GM20431 (cell line): ENCODE measurements around the gene FNBP1L.
"Not testable (repeated sequence)": the region's sequence is repeated elsewhere in the genome, so short reads cannot be mapped to it uniquely, and the experiment has no call there.

Experiments
- in situ Hi-C: fragments of 300-500 bp; cut with MseI, MboI; formaldehyde crosslinking; loops from one replicate; pipeline ENCODE4 v1.15.0; 2020; ENCODE audit warnings: low sequenced_read_pairs; ENCODE audit not compliant: unreplicated experiment

Gene FNBP1L

GRCh38 chr1:93441589-93441988 lies 6.3 kb upstream of the FNBP1L start:
- in situ Hi-C loops: loop anchor here (25.0 kb wide), 1 partner anchor 396 kb away; no protein-coding TSS in a partner anchor

GRCh38 chr1:93442008-93442666 lies 5.8 kb upstream of the FNBP1L start:
- in situ Hi-C loops: loop anchor here (25.0 kb wide), 1 partner anchor 395 kb away; no protein-coding TSS in a partner anchor

- in situ Hi-C loops: loop anchor here (25.0 kb wide), 1 partner anchor 395 kb away; no protein-coding TSS in a partner anchor
Measured at GRCh38 chr1:93442741-93443140, 5.2 kb upstream of the FNBP1L start.

- in situ Hi-C loops: loop anchor here (25.0 kb wide), 1 partner anchor 394 kb away; no protein-coding TSS in a partner anchor
Measured at GRCh38 chr1:93443454-93443853, 4.5 kb upstream of the FNBP1L start.

GRCh38 chr1:93446837-93447451 lies 974 bp upstream of the FNBP1L start:
- in situ Hi-C loops: loop anchor here (25.0 kb wide), 1 partner anchor 390 kb away; no protein-coding TSS in a partner anchor

- in situ Hi-C loops: loop anchor here (25.0 kb wide), 1 partner anchor 389 kb away; no protein-coding TSS in a partner anchor
Measured at GRCh38 chr1:93448292-93448982, 519 bp downstream of the FNBP1L start.

GRCh38 chr1:93448983-93449804 lies 1.3 kb downstream of the FNBP1L start:
- in situ Hi-C loops: loop anchor here (25.0 kb wide), 1 partner anchor 388 kb away; no protein-coding TSS in a partner anchor

- in situ Hi-C loops: no loop called here
Measured at GRCh38 chr1:93450321-93450720, 2.4 kb downstream of the FNBP1L start.

- in situ Hi-C loops: no loop called here
Measured at GRCh38 chr1:93453911-93454310, 6.0 kb downstream of the FNBP1L start.

GRCh38 chr1:93459126-93459525 lies 11.2 kb downstream of the FNBP1L start:
- in situ Hi-C loops: no loop called here

GRCh38 chr1:93461236-93461635 lies 13.3 kb downstream of the FNBP1L start:
- in situ Hi-C loops: no loop called here

- in situ Hi-C loops: no loop called here
Measured at GRCh38 chr1:93463960-93464359, 16.0 kb downstream of the FNBP1L start.

- in situ Hi-C loops: not testable (repeated sequence)
Measured at GRCh38 chr1:93465371-93466082, 17.6 kb downstream of the FNBP1L start.

- in situ Hi-C loops: no loop called here
Measured at GRCh38 chr1:93467606-93468005, 19.7 kb downstream of the FNBP1L start.

- in situ Hi-C loops: no loop called here
Measured at GRCh38 chr1:93468662-93469061, 20.7 kb downstream of the FNBP1L start.

GRCh38 chr1:93469223-93469622 lies 21.3 kb downstream of the FNBP1L start:
- in situ Hi-C loops: not testable (repeated sequence)

- in situ Hi-C loops: no loop called here
Measured at GRCh38 chr1:93471284-93471683, 23.4 kb downstream of the FNBP1L start.

- in situ Hi-C loops: no loop called here
Measured at GRCh38 chr1:93471911-93472310, 24.0 kb downstream of the FNBP1L start.

- in situ Hi-C loops: no loop called here
Measured at GRCh38 chr1:93474321-93474720, 26.4 kb downstream of the FNBP1L start.
